SK-N-DZ (cell line): ENCODE measurements around the gene RDX.

Source experiments
- DNase-seq: peaks from one replicate; pipeline ENCODE4 v3.0.0-alpha.2; 2015; ENCODE audit warnings: low spot score

The RDX gene

GRCh38 chr11:110173811-110174644 lies 122.4 kb downstream of the RDX start:
- DNase-seq: no peak

- DNase-seq: no peak
Observed at GRCh38 chr11:110172468-110173065, 123.8 kb downstream of the RDX start.

GRCh38 chr11:110169738-110170137 lies 126.7 kb downstream of the RDX start:
- DNase-seq: no peak

- DNase-seq: no peak
Observed at GRCh38 chr11:110168033-110168803, 128.2 kb downstream of the RDX start.

- no peak for DNase-seq
Observed at GRCh38 chr11:110165039-110165925, 131.1 kb downstream of the RDX start.

- no peak for DNase-seq
Observed at GRCh38 chr11:110162216-110162615, 134.2 kb downstream of the RDX start.

- no peak for DNase-seq
Observed at GRCh38 chr11:110161061-110161460, 135.4 kb downstream of the RDX start.

GRCh38 chr11:110160437-110160836 lies 136.0 kb downstream of the RDX start:
- DNase-seq: no peak

GRCh38 chr11:110160016-110160415 lies 136.4 kb downstream of the RDX start:
- DNase-seq: no peak

- DNase-seq: no peak
Observed at GRCh38 chr11:110159476-110159875, 136.9 kb downstream of the RDX start.

- no peak for DNase-seq
Observed at GRCh38 chr11:110158317-110159200, 137.9 kb downstream of the RDX start.

GRCh38 chr11:110156503-110156902 lies 139.9 kb downstream of the RDX start:
- DNase-seq: no peak

GRCh38 chr11:110153474-110153873 lies 142.9 kb downstream of the RDX start:
- no peak for DNase-seq

- DNase-seq: no peak
Observed at GRCh38 chr11:110152199-110152598, 144.2 kb downstream of the RDX start.

- DNase-seq: no peak
Observed at GRCh38 chr11:110148775-110149744, 147.4 kb downstream of the RDX start.

GRCh38 chr11:110147962-110148709 lies 148.3 kb downstream of the RDX start:
- DNase-seq: no peak

GRCh38 chr11:110141812-110142211 lies 154.6 kb downstream of the RDX start:
- DNase-seq: no peak

GRCh38 chr11:110134110-110134509 lies 162.3 kb downstream of the RDX start:
- DNase-seq: no peak
